ENCODE data around the gene UCN2. TPM values are rescaled to one million over a fixed set of nuclear protein-coding genes. Genes with fewer than 3 reads are reported as not detected.

Gene UCN2
- polyA plus RNA-seq, 2 of the 4 experiments (the other 2 are of a cell fraction) = 4.0 to 15.9 TPM

DNA sequence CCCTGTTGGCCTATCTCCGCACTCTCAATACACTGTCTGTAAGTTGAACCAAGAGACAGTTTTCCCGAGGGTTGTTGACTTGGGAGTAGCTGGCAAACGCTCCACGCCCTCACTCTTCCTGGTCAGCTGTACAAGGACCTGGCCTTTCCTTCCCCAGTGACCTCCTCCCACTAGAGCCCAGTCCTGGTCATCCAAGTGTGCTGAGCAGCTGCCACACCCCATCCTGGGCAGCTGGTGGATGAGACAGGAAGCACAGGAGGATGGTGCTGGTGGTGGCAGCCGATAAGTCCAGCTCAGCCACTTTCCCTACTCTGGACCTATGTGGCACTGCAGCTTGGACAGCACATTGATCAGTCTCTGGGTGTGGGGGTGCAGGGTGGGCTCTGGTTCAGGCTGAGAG lies 26.8 kb downstream of the UCN2 start:
- ATAC-seq (peak; percentile 32 to 48; a peak in 4 of 6 replicates), FAIRE-seq (no peak), DNase-seq (ENCODE audit: low read depth in 1 of 2, low spot score in 1 of 2) (no peak)
- Histone ChIP-seq H3K4me1 (no peaks in the 10 kb centered on the region), H3K27ac (no peak overlapping the region), H3K4me2 (no peak overlapping the region), H3K9me3 (no peaks in the 10 kb centered on the region), H3K4me3 (no peak overlapping the region)
- no peak for TF ChIP-seq EP300 (IDR thresholded peaks at IDR 0.05)
- TF ChIP-seq TP53 (CRISPR knock-in tag; IDR thresholded peaks at IDR 0.05) = no peak
- TF ChIP-seq, protein P1, sequence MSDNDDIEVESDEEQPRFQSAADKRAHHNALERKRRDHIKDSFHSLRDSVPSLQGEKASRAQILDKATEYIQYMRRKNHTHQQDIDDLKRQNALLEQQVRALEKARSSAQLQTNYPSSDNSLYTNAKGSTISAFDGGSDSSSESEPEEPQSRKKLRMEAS (IDR thresholded peaks at IDR 0.05) = no peak
- TF ChIP-seq BHLHE40 (IDR thresholded peaks at IDR 0.05; ENCODE audit: low read depth, low read length) = no peak
- no peak for TF ChIP-seq SREBF2 (IDR thresholded peaks at IDR 0.05)
- TF ChIP-seq USF2 (IDR thresholded peaks at IDR 0.05) = no peak
- TF ChIP-seq, protein P2, sequence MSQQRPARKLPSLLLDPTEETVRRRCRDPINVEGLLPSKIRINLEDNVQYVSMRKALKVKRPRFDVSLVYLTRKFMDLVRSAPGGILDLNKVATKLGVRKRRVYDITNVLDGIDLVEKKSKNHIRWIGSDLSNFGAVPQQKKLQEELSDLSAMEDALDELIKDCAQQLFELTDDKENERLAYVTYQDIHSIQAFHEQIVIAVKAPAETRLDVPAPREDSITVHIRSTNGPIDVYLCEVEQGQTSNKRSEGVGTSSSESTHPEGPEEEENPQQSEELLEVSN (IDR thresholded peaks at IDR 0.05; ENCODE audit: borderline replicate concordance, low read depth) = no peak
- TF ChIP-seq, protein P3, sequence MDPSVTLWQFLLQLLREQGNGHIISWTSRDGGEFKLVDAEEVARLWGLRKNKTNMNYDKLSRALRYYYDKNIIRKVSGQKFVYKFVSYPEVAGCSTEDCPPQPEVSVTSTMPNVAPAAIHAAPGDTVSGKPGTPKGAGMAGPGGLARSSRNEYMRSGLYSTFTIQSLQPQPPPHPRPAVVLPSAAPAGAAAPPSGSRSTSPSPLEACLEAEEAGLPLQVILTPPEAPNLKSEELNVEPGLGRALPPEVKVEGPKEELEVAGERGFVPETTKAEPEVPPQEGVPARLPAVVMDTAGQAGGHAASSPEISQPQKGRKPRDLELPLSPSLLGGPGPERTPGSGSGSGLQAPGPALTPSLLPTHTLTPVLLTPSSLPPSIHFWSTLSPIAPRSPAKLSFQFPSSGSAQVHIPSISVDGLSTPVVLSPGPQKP (IDR thresholded peaks at IDR 0.05; ENCODE audit: low read depth, low read length) = no peak
- POLR2A ChIA-PET = no interaction called here
- 85% methylated on average over 4 of the region's 5 CpGs for WGBS (ENCODE audit: missing lambda C conversion rate)
- CTCF ChIA-PET = interaction anchor here (0.9 to 2.0 kb wide), 6 partner anchors 12 to 263 kb away, joined by 3 to 6 read pairs (median 4); partner anchors contain the start of gene PFKFB4

DNA sequence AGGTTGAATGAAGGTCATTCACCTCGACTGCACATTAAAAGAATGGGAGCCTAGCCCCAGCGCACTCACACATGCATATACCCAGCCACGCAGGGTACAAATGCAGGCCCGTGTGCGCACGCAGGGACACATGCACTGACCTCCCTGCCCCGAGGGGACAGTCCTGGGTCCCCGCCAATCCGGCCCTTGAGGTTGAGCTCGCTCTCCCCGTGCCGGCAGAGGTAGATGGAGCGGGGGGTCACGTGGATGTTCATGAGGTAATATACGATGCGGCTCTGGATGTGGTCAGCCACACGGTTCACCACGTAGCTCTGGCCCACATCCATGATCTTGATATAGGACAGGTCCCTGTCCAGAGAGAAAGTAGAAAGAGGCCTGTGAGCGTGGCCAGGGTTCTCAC lies 27.5 kb downstream of the UCN2 start:
- CTCF ChIA-PET = interaction anchor here (1.7 to 2.0 kb wide), 2 partner anchors 13 to 262 kb away, joined by 5 to 6 read pairs; no protein-coding TSS in a partner anchor
- no peak for FAIRE-seq
- Histone ChIP-seq H3K4me2 (no peak overlapping the region), H3K27ac (no peak overlapping the region), H3K9me3 (no peaks in the 10 kb centered on the region), H3K4me3 (no peak overlapping the region), H3K4me1 (no peaks in the 10 kb centered on the region)
- TF ChIP-seq USF2 (IDR thresholded peaks at IDR 0.05) = no peak
- no peak for TF ChIP-seq HDAC2 (IDR thresholded peaks at IDR 0.05)
- no peak for TF ChIP-seq CEBPB (IDR thresholded peaks at IDR 0.05)
- no peak for TF ChIP-seq CBX2 (IDR thresholded peaks at IDR 0.05; ENCODE audit: borderline replicate concordance, low read depth)
- TF ChIP-seq TFCP2L1 (CRISPR knock-in tag; IDR thresholded peaks at IDR 0.05) = no peak
- TF ChIP-seq HOXB13 (CRISPR knock-in tag; IDR thresholded peaks at IDR 0.05; ENCODE audit: low read depth) = no peak
- no peak for TF ChIP-seq ZSCAN20 (CRISPR knock-in tag; IDR thresholded peaks at IDR 0.05)
- no peak for TF ChIP-seq HOXB5 (CRISPR knock-in tag; IDR thresholded peaks at IDR 0.05)
- TF ChIP-seq PBX3 (IDR thresholded peaks at IDR 0.05) = no peak
- 0 out of 6 replicates have a peak, but pooled peaks of 1 of the 2 experiments have one; percentile 7 for ATAC-seq
- 93% methylated on average over 19 of the region's 19 CpGs for WGBS (ENCODE audit: missing lambda C conversion rate)
- POLR2A ChIA-PET = no interaction called here
- DNase-seq (ENCODE audit: low read depth in 1 of 2, low spot score in 1 of 2) = no peak

DNA sequence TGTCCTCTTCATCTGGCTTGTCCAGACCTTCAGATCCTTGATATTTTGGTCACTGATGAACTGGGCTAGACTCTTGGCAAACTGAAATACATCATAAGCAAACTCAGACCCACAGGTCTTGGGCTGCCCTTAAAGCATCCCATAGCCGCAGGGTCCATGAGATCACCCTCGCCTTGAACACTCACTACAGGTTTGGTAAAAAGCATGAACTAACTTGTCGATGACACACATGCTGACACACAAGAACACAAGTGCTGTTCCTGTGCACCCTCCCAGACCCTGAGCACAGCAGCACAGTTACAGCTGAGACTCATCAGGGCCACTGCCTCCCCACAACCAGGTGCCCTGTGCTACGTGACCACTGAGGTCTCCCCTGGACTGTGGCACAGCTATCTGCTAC lies 28.0 kb downstream of the UCN2 start:
- CTCF ChIA-PET = interaction anchor here (1.7 to 2.0 kb wide), 2 partner anchors 14 to 262 kb away, joined by 5 to 6 read pairs; no protein-coding TSS in a partner anchor
- WGBS (ENCODE audit: missing lambda C conversion rate) = 100% methylated on average over 4 of the region's 4 CpGs
- DNase-seq (ENCODE audit: low read depth in 1 of 2, low spot score in 1 of 2) (no peak), ATAC-seq (no peak; a peak in 1 of 6 replicates), FAIRE-seq (no peak)
- POLR2A ChIA-PET = no interaction called here
- no peak for TF ChIP-seq FOSB (CRISPR knock-in tag; IDR thresholded peaks at IDR 0.05)
- no peak for TF ChIP-seq RFX5 (IDR thresholded peaks at IDR 0.05)
- no peak for TF ChIP-seq TFCP2L1 (CRISPR knock-in tag; IDR thresholded peaks at IDR 0.05)
- TF ChIP-seq HOXB5 (CRISPR knock-in tag; IDR thresholded peaks at IDR 0.05) = no peak
- no peak for TF ChIP-seq CHD4 (IDR thresholded peaks at IDR 0.05; ENCODE audit: borderline replicate concordance)
- no peak for TF ChIP-seq NPAS2 (CRISPR knock-in tag; IDR thresholded peaks at IDR 0.05; ENCODE audit: borderline replicate concordance)
- Histone ChIP-seq H3K27ac (no peak overlapping the region), H3K4me1 (no peaks in the 10 kb centered on the region), H3K4me3 (no peak overlapping the region), H3K9me3 (no peaks in the 10 kb centered on the region), H3K4me2 (no peak overlapping the region)

All from A549 (cell line).